Smooth muscle cell (in vitro differentiated cells): ENCODE measurements around the gene PER2. TPM values are rescaled to one million over a fixed set of nuclear protein-coding genes. Genes with fewer than 3 reads are reported as not detected.

Source experiments
- DNase-seq: peaks from one replicate; lab custom pipeline; 2025; ENCODE audit not compliant: unreplicated experiment; lab: John Stamatoyannopoulos, UW
- H2AFZ ChIP-seq: fragments of 200-600 bp; sonication (generic); 2 replicates; pipeline ENCODE4 v1.6.0; 2016; ENCODE audit warnings: antibody characterized with exemption, low read depth, mild to moderate bottlenecking
- H3F3A ChIP-seq: fragments of 200-600 bp; sonication (generic); 2 replicates; pipeline ENCODE4 v1.6.0; 2017; ENCODE audit warnings: antibody characterized with exemption, low read depth
- H3K27ac ChIP-seq: fragments of 200-600 bp; sonication (generic); 2 replicates; pipeline ENCODE4 v1.5.1; 2016; ENCODE audit warnings: low read depth, mild to moderate bottlenecking
- H3K27me3 ChIP-seq: fragments of 200-600 bp; sonication (generic); 2 replicates; pipeline ENCODE4 v1.6.1; 2016; ENCODE audit warnings: low read depth, mild to moderate bottlenecking
- H3K36me3 ChIP-seq: fragments of 200-600 bp; sonication (generic); 2 replicates; pipeline ENCODE4 v1.5.1; 2016; ENCODE audit warnings: low read depth
- H3K4me1 ChIP-seq: fragments of 200-600 bp; sonication (generic); 2 replicates; pipeline ENCODE4 v1.5.1; 2016; ENCODE audit warnings: low read depth
- H3K4me2 ChIP-seq: fragments of 200-600 bp; sonication (generic); 2 replicates; pipeline ENCODE4 v1.6.0; 2016; ENCODE audit warnings: mild to moderate bottlenecking
- H3K4me3 ChIP-seq: fragments of 200-600 bp; sonication (generic); 2 replicates; pipeline ENCODE4 v1.5.1; 2016; ENCODE audit warnings: mild to moderate bottlenecking
- H3K79me2 ChIP-seq: fragments of 200-600 bp; sonication (generic); 2 replicates; pipeline ENCODE4 v1.6.0; 2016; ENCODE audit warnings: low read depth, mild to moderate bottlenecking
- H3K9ac ChIP-seq: fragments of 200-600 bp; sonication (generic); 2 replicates; pipeline ENCODE4 v1.6.0; 2016; ENCODE audit warnings: low read depth
- H3K9me3 ChIP-seq: fragments of 200-600 bp; sonication (generic); replicated peaks from 2 replicates; pipeline ENCODE4 v1.5.1; 2016; ENCODE audit warnings: low read depth
- H4K20me1 ChIP-seq: fragments of 200-600 bp; sonication (generic); 2 replicates; pipeline ENCODE4 v1.6.0; 2016; ENCODE audit warnings: low read depth
- WGBS: methylation state at CpG from one replicate; pipeline ENCODE4 v1.1.7; 2016; ENCODE audit warnings: low lambda C conversion rate; 5-methylcytosine and 5-hydroxymethylcytosine counted together
- polyA plus RNA-seq: library from polyadenylated mRNA; unstranded; fragments of >200 nt; fragmentation: Nextera tagmentation; extraction: Ambion mirVana; gene quantifications from 2 replicates; pipeline ENCODE4 v1.2.1, GENCODE V29; 2016
- total RNA-seq: library from RNA; depleted of rRNA; stranded (reverse); fragments of >200 nt; gene quantifications from 2 replicates; pipeline ENCODE4 v1.2.3, GENCODE V29; 2014
- TF ChIP-seq, protein P1 (sequence below): fragments of 200-600 bp; sonication (generic); IDR thresholded peaks from 2 replicates; pipeline ENCODE4 v1.5.1; 2017; ENCODE audit warnings: borderline replicate concordance, mild to moderate bottlenecking, antibody characterized with exemption; ENCODE audit not compliant: insufficient read depth, poor library complexity, severe bottlenecking

Gene PER2
- total and polyA plus RNA-seq, 2 experiments from 2014 or later = 3.5 to 9.7 TPM

DNA sequence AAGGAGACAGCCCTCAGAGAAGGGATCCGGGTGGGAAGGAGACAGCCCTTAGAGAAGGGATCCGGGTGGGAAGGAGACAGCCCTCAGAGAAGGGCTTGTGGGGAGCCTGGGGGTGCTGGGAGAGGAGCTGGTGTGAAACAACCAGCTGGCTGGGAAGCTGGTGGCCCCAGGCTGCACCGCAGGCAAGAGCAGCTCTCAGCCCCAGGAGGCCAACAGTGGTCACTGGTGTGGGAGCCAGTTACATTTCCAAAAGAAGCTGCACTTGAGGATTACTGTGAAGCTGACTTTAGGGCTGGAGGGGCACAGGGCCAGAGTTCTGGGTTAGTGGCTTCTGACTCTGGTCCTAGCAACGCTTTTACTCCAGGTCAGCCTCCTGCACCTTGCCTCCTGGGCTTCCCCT lies 51.8 kb downstream of the PER2 start:
- no peak overlapping the region for H3K27ac ChIP-seq
- H3K9ac ChIP-seq = no peak overlapping the region
- H4K20me1 ChIP-seq = no peaks in the 10 kb centered on the region
- no peaks in the 10 kb centered on the region for H3K79me2 ChIP-seq
- no peak for DNase-seq
- H3K4me1 ChIP-seq = no peaks in the 10 kb centered on the region
- H2AFZ ChIP-seq = no peak overlapping the region
- H3K4me3 ChIP-seq = no peak overlapping the region
- H3K27me3 ChIP-seq = peaks cover 49% of the 10 kb centered on the region
- TF ChIP-seq, protein P1, sequence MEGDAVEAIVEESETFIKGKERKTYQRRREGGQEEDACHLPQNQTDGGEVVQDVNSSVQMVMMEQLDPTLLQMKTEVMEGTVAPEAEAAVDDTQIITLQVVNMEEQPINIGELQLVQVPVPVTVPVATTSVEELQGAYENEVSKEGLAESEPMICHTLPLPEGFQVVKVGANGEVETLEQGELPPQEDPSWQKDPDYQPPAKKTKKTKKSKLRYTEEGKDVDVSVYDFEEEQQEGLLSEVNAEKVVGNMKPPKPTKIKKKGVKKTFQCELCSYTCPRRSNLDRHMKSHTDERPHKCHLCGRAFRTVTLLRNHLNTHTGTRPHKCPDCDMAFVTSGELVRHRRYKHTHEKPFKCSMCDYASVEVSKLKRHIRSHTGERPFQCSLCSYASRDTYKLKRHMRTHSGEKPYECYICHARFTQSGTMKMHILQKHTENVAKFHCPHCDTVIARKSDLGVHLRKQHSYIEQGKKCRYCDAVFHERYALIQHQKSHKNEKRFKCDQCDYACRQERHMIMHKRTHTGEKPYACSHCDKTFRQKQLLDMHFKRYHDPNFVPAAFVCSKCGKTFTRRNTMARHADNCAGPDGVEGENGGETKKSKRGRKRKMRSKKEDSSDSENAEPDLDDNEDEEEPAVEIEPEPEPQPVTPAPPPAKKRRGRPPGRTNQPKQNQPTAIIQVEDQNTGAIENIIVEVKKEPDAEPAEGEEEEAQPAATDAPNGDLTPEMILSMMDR = no peak
- no peak overlapping the region for H3K4me2 ChIP-seq
- H3K36me3 ChIP-seq = no peaks in the 10 kb centered on the region
- H3F3A ChIP-seq = peaks cover 3% of the 10 kb centered on the region
- WGBS = 97% methylated on average over 4 of the region's 4 CpGs
- no peaks in the 10 kb centered on the region for H3K9me3 ChIP-seq

DNA sequence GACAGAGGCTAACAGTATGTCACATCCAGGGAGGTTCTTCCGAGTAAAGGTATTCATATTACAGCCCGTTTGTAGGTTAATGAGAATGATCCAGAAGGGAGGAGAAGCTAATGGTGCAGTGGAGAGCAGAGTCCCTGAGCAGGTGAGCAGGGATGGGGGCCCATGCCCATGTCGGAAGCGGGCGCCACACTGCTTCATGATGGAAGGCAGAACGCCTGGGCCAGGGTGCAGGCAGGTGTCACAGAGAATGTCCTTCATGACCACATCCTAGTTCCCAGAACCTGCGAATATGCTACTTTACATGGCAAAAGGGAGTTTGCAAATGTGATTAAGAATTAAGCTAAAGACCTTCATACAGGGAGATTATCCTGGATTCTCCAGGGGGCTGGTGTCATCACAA lies 52.6 kb downstream of the PER2 start:
- WGBS = 88% methylated on average over 7 of the region's 7 CpGs
- H3K9ac ChIP-seq = no peak overlapping the region
- no peak overlapping the region for H2AFZ ChIP-seq
- no peak for DNase-seq
- H3K79me2 ChIP-seq = no peaks in the 10 kb centered on the region
- H3K4me3 ChIP-seq = no peak overlapping the region
- no peaks in the 10 kb centered on the region for H3K4me1 ChIP-seq
- H3K36me3 ChIP-seq = no peaks in the 10 kb centered on the region
- H4K20me1 ChIP-seq = no peaks in the 10 kb centered on the region
- TF ChIP-seq, protein P1 = no peak
- peaks cover 44% of the 10 kb centered on the region for H3K27me3 ChIP-seq
- no peaks in the 10 kb centered on the region for H3K9me3 ChIP-seq
- H3K4me2 ChIP-seq = no peak overlapping the region
- H3F3A ChIP-seq = peaks cover 3% of the 10 kb centered on the region
- no peak overlapping the region for H3K27ac ChIP-seq

DNA sequence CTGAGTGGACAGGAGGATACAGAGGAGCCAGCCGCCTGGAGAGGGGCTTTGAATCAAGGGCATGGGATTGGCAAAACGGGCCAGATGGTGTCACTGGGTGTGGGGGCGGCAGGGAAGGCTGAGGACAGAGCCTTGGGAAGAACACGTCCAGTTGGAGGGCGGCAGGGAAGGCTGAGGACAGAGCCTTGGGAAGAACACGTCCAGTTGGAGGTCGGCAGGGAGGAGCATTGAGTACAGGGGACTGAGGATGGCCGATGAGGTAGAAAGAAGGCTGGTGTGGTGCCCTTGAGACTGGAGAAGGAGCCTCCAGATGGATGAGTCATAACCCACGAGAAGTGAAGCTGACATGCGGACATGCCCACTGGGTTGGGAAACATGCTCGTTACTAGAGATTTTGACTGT lies 53.1 kb downstream of the PER2 start:
- Histone ChIP-seq H3K36me3 (no peaks in the 10 kb centered on the region), H3K27ac (no peak overlapping the region), H3K27me3 (peaks cover 39% of the 10 kb centered on the region), H2AFZ (no peak overlapping the region), H3K79me2 (no peaks in the 10 kb centered on the region), H3K9me3 (no peaks in the 10 kb centered on the region), H3F3A (peaks cover 3% of the 10 kb centered on the region), H4K20me1 (no peaks in the 10 kb centered on the region), H3K9ac (no peak overlapping the region), H3K4me2 (no peak overlapping the region), H3K4me1 (no peaks in the 10 kb centered on the region), H3K4me3 (no peak overlapping the region)
- TF ChIP-seq, protein P1 = no peak
- 63% methylated on average over 11 of the region's 11 CpGs for WGBS
- DNase-seq = no peak

DNA sequence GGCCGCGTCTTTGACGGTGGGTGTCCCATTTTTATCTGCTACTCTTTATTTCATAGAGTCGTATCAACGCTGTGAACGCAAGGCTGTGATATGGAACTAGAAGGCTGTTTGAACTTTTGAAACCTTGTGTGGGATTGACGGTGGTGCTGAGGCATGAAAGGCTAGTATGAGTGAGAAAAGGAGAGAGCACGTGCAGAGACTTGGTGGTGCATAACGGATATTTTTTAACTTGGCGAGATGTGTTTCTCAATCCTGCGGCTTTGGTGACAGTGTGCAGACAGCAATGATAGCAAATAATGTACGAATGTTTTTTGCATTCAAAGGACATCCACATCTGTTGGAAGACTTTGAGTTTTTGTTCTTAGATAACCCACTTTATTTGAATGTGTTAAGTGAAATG lies 54.8 kb downstream of the PER2 start:
- no peaks in the 10 kb centered on the region for H3K9me3 ChIP-seq
- H3K4me1 ChIP-seq = no peaks in the 10 kb centered on the region
- H3K4me2 ChIP-seq = no peak overlapping the region
- DNase-seq = no peak
- H3K27ac ChIP-seq = no peak overlapping the region
- H2AFZ ChIP-seq = no peak overlapping the region
- no peaks in the 10 kb centered on the region for H3K79me2 ChIP-seq
- H3K9ac ChIP-seq = no peak overlapping the region
- TF ChIP-seq, protein P1 = no peak
- H3K36me3 ChIP-seq = no peaks in the 10 kb centered on the region
- H3K27me3 ChIP-seq = peaks cover 28% of the 10 kb centered on the region
- no peaks in the 10 kb centered on the region for H4K20me1 ChIP-seq
- H3K4me3 ChIP-seq = no peak overlapping the region
- WGBS = 85% methylated on average over 12 of the region's 12 CpGs
- H3F3A ChIP-seq = peaks cover 3% of the 10 kb centered on the region
